GM19099 (cell line): ENCODE data around the gene ENTPD2.

Experiments used
- POLR2A ChIP-seq: IDR thresholded peaks from 3 replicates; pipeline ENCODE4 v1.6.1; 2011; ENCODE audit warnings: low read depth; ENCODE audit not compliant: insufficient read length; ENCODE audit errors: extremely low read depth

ENTPD2 gene

DNA sequence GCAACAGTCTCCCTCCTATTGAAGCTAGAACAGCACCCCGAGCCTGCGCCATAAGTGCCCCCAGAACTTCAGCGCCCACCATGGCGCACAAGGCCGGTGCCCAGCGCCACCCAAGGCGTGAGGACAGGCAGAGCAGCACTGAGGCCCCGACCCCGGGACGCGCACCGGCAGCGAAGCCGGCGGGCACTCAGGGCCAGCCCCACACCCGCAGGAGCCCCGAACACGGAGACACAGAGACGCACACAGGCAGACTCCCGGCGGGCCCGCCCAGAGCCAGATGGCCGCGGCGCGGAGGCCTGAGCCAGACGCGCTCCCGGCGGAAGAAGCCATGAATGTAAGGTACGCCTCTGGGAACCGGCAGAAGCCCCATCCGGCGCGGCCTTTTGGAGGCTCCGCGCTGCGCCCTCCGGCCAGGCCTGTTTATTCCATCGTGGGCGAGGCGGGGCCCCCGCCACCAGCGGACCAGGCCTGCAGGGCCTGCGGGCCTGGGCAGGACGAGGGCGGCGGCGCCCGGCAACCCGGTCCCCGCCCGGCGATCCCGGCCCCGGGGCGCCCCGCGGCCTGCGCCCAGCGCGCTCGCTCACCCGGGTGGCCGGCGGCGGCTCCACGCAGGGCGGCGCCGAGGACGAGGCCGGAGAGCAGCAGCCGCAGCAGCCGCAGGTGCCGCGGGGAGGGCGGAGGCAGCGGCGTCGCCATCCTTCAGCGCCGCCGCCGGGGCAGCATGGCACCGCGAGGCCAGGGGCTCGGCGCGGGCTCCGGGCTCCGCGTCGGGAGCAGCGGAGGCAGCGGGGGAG, 8.4 kb downstream of the ENTPD2 start:
- TF ChIP-seq POLR2A = no peak

DNA sequence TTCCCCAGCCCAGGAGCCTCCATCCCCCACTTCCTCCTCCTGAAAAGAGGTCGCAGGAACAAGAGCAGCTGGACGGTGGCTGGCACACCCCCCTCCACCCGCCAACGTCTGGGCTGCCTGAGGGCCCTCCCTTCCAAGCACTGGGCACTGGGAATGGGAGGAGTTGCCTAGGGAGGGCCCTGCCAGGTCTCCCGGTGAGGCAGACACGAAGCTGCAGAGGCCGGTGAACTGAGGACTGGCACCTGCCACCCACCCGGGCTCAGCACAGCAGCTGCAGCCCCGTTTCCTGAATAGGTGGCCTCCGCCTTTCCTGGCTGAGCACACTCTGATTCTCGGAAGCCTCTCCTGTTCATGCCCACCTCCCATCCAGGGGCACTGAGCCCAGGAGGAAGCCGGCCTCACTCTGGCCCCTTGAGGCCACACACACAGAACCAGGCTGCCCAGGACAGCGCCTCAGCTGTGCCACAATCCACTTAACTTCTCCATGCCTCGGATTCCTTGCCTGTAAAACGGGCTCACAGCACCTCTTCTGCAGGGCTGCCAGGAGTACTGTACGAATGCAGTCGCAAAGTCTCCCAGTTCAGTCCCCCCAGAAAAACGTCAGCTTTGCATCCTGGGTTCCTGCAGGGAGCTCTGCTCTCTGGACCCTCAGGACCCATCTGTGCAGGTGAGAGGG, 9.2 kb downstream of the ENTPD2 start:
- no peak for TF ChIP-seq POLR2A

DNA sequence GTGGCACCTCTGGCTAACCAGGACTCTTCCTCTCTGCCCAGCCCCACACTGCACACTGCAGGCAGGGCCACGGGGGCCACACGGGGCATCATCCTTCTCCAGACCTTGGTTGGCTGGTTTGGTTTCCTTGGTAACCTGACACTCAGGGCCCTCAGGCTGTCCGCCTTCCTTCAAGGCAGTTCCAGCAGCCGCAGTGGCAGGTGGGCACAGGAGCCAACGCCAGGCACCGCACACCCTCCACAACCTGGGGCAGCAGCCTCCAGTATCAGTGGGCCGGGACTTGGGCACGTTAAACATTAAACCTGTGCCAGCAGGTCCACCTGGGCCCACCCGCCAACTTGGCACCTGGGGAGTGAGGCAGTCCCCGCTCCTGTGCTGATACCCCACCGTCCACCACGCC, 9.8 kb downstream of the ENTPD2 start:
- no peak for TF ChIP-seq POLR2A

DNA sequence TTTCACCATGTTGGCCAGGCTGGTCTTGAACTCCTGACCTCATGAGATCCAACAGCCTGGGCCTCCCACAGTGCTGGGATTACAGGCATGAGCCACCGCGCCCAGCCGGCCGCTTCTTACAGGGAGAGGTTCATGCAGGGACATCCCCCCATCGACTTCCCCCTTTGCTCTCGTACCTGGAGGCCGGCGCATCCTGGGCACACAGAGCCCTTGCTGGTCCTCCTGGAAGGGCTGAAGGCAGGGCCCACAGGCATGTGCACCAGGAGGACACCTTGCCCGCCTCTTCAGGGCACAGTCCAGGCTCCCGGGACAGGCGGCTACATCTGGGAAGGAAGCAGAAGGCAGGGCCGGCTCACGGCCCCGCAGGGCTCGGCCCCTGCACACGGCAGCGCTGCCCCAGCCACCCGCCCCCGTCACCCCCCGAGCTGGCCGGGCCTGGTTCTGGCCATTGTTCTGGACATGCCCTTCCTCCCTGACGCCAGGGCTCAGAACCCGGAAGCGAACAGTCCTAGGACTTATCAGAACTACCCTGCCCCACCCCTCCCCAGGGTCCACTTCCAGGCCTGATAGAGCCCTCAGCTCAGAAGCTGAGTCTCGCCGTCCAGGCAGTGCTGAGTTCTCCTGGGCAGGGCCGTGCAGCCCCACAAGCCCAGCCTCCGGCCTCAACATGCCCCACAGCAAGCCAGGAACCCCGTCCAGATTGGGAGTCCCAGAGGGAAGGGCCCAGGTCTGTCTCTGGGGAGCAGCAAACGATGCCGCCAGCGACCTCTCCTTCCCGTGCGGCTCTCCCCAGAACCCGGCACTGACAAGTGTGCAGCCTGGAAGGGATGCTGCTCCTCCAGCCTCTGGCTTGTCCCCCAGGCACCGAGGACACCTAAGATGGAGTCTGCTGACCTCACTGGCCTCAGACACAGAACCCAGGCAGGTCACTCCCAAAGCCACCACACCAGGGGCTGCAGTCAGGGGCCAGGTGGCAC, 10.8 kb downstream of the ENTPD2 start:
- TF ChIP-seq POLR2A = no peak

DNA sequence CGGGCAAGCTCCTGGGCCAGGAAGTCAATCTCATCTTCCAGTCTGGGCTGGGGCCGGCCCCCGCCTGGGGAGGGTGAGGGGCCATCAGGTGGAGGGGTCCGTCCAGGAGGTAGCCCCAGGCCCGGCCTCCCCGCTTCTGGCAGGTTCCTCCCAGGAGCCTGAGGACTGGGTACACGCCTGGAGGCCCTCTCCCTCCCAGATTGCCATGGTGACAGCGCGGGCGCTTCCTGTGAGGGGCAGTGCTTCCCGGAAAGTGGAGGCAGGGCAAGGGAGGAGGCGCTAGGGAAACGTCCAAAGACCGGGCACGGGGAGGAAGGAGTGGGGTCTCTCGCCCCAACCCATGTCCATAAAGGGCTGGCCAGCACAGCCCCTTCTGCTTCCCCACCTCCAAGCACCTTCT, 12.7 kb downstream of the ENTPD2 start:
- no peak for TF ChIP-seq POLR2A

DNA sequence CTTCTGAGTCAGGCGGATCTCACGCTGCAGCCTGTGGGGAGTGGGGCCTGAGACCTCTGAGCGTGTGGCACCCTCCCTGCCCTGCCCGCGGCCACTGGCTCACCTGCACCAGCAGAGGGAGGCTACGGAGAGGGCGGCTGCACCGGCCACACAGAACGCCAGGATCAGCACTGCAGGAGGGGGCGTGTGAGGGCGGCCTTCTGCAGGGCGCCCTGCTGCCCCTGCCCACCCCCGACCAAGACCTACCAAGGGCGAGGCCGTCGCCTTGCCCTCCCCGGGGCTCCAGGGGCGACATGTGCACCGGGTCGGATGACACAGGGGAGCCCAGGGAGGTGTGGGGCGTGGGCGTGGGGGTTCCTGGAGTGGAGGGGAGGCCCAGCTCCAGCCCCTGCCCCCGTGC, 13.3 kb downstream of the ENTPD2 start:
- no peak for TF ChIP-seq POLR2A

DNA sequence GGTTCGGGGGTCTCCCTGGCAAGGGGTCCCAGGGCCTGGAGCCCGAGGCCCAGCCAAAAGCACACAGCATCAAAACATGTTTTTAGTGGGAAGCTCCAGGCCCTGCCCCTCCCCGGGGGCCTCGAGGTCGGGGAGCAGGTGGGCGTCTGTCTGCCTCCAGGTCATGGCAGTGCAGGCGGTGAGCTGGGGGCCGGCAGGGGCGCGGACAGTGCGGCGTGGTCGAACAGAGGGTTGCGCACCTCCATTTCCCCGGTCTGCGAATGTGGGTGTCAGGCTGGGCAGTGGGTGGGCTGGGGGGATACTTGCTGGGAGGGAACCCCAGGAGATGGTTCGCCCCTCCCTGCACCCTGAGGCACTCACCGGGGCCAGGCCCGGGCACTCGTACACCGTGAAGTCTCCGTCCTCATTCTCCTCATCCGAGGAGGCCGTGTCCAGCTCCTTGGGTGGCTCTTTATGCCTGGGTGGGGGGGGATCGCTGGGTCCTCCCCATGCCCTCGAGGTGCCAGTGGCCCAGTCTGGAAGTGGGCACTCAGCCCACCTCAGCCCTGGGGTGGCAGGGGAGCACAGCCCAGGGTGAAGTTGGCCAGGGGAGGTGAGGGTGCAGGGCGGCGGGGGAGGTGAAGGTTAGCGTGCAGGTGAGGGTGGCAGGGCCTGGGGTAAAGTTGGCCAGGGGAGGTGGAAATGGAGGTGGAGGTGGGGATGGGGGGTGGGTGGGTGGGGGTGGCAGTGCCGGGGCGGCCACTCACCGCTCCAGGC, 14.1 kb downstream of the ENTPD2 start:
- no peak for TF ChIP-seq POLR2A

DNA sequence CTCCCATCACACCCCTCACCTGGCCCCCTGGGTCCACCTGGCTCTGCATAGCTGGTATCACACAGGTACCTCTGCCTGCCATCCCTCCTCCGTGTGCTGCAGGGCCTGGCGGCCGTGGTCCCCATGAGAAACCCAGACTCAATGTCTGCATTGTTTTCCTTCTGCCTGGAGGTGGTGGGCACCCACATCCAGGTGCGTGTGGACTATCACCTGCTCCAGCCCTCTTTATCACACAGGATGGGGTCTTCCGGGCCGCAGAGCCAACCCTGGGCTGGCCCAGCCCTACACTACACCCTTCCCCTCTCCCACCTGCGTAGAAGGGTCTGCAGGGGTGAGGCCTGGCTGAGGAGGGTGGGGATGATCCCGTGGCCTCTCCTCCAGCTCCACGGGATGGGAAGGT, 14.9 kb downstream of the ENTPD2 start:
- no peak for TF ChIP-seq POLR2A

DNA sequence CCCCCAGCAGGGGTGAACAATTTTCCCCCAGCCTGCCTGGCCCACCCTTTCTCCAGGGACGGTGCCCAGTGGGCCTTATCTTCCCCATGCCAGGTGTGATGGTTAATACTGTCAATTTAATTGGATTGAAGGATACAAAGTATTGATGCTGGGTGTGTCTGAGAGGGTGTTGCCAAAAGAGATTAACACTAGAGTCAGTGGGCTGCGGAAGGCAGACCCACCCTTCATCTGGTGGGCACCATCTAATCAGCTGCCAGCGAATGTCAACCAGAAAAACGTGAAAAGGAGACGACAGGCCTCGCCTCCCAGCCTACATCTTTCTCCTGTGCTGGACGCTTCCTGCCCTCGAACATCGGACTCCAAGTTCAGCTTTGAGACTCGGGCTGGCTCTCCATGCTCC, 16.4 kb downstream of the ENTPD2 start:
- TF ChIP-seq POLR2A = no peak

DNA sequence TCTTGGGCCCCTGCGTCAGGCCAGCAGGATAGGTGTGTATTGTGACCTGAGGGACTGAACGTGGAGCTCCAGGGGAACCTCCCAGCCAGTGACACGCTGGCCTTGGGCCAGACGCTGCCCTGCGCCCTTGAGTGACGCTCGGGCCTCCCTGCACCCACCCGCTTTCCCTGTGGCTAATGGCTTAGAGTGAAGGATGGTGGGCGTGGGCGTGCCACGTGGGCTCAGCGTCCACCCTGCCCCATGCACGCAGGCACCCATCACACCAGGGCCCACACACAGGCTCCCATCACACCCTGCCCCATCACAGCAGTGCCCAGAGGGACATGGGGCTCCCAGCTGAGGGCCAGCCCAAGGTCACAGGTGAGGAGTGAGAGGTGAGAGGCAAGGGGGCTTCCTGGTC, 16.8 kb downstream of the ENTPD2 start:
- TF ChIP-seq POLR2A = no peak

DNA sequence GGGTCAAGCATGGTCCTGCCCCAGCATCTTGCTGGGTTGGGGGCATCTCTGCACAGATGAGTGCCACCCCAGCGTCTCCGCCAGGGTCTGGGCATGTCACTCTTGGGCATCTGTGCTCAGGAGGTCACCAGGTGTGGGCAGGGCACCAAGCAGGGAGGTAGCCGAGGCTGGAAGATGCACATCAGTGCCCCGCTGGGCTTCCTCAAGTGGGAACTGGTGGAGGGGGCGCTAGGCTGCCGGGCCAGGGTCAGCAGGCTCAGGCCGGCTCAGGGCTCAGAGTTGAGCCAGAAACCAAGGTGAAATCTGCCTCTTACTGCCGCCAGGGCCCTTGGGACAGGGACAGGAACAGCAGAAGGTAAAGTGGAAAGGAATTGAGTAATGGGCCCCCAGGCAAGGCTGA, 17.9 kb downstream of the ENTPD2 start:
- TF ChIP-seq POLR2A = no peak

DNA sequence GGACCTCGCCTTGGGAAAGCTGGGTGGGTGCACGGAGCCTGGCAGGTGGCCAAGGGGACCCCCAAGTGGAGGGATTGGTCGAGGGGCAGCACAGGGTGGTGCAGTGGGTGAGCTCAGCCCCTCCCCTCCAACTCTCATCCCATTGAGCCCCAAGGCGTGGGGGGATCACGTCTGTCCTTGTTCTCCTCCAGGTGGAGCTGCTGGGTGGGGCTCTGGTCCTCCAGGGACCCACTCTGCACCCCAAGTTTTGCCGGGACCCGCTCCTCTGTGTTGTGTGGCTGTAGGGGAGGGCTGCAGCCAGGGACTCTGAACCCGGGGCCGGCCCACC, 18.4 kb downstream of the ENTPD2 start:
- TF ChIP-seq POLR2A = no peak

DNA sequence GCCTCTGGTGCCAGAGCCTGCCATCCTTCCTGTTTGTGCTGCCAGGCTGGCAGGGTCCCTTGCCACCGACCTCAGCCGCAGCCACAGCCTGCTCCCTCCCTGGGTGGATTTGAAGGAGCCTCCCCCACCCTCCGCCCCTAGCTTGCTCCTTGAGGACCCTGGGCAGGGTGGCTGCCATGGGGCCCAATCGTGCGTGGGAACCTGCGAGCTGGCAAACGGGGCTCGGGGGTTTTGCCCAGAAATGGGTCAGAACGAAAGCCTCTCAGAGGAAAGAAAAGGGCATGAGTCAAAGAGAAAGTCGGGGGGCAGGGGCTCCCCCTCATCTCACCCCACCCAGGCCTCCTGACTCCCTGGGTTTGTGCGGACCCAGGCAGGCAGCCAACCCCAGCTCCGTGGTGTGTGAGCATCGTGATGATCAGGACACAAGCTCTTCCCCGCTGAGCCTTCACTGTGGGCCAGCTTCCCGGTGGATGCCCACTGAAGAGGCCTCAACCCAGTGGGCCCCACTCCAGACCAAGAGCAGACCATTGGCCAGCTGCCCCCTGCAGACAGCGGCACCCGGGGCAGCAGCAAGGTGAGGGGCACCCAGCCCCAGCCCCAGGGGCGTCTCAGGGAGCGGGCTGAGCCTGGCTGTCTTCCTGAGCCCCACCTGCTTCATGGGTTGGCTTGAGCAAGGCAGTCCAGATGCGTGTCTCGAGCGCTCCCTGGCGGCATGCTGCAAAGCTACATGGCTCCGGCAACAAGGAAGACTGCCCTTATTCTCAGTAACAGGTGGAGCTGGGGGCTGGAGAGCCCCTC, 19.0 kb downstream of the ENTPD2 start:
- no peak for TF ChIP-seq POLR2A

DNA sequence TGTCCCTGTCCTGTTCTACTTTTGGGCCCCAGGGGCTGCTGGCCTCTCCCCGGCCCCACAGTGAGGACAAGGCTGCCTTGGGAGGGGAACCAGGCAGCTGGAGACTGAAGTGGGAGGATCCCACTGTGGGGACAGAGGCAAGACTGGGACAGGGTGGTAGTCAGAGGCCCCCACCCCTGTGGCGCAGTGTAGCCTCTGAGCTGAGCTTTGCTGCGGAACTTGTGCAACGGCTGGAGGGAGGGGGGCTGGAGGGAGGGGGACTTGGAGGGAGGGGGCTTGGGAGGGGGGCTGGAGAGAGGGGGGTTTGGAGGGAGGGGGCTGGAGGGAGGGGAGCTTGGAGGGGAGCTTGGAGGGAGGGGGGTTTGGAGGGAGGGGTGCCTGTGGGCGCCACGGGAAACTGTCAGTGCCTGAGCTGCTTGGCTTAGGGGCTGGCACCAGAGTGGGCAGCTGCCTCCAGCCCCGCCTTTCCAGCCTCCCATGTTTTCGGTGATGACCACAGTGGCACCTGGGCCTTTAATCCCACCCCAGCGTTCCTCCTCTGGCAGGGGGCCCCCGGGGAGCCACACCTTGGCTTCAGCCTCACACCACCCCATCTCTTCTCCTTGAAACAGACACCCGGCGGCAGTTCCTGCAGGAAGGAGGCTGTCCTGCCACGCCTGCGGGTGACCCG, 19.7 kb downstream of the ENTPD2 start:
- TF ChIP-seq POLR2A = no peak

DNA sequence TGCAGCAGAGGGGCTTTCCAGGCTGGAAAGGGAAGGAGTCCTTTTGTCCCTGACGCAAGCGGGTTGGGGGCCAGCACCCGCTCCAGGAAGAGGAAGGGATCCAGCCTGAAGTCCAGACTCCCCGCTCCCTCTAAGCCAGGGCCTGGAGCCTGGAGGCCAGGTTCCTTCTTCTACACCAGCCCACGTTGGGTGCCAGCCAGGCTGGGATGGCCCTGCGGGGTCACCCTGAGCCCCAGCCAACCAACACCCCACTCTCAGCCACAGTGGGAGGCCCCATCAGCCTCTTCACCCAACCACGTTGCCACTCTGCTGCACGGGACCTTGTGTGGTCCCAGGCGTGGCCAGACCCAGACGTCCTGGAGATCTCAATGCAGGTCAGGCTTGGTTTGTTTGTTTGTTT, 21.0 kb downstream of the ENTPD2 start:
- TF ChIP-seq POLR2A = no peak
